Left colon (tissue), 2 donors: ENCODE data around the gene PKNOX2. TPM values are rescaled to one million over a fixed set of nuclear protein-coding genes. Genes with fewer than 3 reads are reported as not detected.

Experiments
- ATAC-seq: fragments of 200-7000 bp; cut with Tn5 transposase; one replicate; pipeline ENCODE4 v1.9.1; 2020; ENCODE audit warnings: mild to moderate bottlenecking, moderate library complexity
- DNase-seq, 2 donors: peaks; one replicate each; pipeline ENCODE4 v3.0.0-alpha.2; 2020
- intact Hi-C, 2 donors: fragments of 100-400 bp; cut with DNase I in 1 of 2; cut with micrococcal nuclease in 1 of 2; formaldehyde crosslinking; loops; one replicate each; pipeline versions ENCODE4 v1.11.2 to v1.14.0; 2022; cut with DNase I, micrococcal nuclease
- total RNA-seq, 2 donors: library from RNA; stranded (reverse); fragmentation: NEBNext Ultra II Directional; extraction: Animal tissue kit (Norgen Biotek cat#: 25700); gene quantifications; one replicate each; pipeline ENCODE4 v1.2.1, GENCODE V29; 2021
- donor health status: DM: no; HTN: no; CAD: no.
- donor health status: DM: yes; HTN: yes; CAD: no.

The PKNOX2 gene
- total RNA-seq, 2 donors from 2014 or later, result 0.49 to 1.5 TPM

DNA sequence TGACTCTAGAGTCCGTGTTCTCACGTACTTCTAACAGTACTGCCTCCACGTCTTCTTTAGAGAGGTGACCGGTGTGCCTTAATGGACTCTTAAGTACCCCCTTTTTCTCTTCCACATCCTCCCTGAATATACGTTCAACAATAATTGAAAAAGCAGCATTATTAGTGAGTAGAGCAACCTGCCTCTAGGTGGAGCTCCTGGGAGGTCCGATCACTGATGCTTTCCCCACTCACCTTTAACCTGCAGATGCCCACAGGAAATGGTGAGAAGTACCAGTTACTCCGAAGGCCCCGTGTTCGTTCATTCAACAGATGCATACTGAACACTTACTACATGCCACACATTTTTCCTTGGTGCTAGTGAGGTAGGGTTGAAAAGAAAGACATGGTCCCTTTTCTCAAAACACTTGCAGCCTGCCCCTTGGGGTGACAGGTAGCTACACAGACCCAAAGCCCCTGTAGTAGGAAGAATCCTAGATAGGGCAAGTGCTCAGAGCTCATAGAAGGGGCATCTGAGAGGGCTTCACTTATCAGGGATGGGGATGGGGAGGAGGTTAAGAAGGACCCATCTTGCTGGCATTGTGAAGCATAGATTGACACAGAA lies 258.8 kb downstream of the PKNOX2 start:
- ATAC-seq, result no peak
- intact Hi-C loops, result no loop called here
- no peak for DNase-seq

GRCh38 chr11:125425601-125426000 lies 261.1 kb downstream of the PKNOX2 start:
- DNase-seq (no peak), ATAC-seq (no peak)
- intact Hi-C loops, result no loop called here

DNA sequence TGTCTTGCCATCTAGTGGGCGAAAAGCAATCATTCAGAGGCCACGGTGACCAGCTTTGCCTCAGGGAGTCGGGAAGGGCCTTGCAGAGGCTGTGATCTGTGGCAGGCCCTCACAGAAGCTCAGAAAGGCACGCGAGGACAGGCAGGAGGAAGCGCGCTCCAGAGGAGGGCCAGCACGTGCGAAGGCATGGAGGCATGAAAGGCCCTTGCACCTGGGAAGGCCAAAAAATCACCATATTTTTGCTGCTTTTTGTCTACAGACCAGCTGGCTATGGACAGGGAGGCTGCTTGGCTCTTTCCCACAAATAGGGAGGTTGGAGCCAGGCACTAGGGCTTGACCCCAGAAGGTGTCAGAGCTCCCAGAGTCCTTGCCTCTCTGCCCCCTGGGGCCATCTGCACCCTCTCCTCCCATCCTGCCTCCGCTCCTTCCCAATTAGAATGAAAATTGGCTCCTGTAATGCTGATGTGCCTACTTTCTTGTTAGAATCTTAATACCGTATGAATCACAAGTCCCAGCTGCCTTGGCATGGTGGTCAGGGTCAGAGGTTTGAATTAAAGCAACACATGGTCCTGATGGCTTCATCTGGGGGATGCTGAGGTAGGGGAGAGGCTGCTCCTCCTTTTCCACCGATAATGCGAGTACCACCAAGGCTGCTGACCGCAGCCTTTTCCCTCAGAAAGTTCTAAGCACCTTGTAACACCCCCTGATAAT lies 262.4 kb downstream of the PKNOX2 start:
- DNase-seq (no peak), ATAC-seq (no peak)
- intact Hi-C loops, result no loop called here

DNA sequence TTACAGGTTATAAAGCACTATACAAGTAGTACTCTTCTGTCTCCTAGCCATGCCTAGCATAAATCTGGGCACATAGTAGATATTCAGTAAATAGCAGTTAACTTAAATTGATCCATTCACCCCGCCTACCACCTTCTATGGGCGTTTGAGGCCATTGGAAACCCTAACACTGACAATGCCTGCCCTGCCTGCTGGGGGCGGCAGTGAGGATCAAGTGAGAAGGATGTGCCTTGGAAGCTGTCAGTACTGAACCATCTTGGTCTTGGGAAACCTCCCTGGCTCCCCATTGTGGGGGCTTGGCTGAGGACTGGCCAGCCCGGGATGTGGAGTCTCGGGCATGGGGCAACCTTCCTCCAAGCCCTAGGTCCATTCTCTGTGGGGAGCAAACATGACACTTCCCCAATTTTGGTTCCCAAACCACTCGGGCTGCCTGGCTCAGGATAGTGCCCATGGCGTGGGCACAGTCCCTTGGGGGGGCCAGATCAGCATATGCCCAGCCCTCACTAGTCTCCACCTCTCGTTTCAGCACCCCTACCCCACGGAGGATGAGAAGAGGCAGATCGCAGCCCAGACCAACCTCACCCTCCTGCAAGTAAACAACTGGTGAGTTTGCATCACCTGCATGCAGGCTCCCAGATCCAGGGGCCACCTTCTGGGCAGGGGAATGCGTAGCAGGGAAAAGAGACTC lies 264.1 kb downstream of the PKNOX2 start:
- ATAC-seq, result no peak
- intact Hi-C loops, result no loop called here

DNA sequence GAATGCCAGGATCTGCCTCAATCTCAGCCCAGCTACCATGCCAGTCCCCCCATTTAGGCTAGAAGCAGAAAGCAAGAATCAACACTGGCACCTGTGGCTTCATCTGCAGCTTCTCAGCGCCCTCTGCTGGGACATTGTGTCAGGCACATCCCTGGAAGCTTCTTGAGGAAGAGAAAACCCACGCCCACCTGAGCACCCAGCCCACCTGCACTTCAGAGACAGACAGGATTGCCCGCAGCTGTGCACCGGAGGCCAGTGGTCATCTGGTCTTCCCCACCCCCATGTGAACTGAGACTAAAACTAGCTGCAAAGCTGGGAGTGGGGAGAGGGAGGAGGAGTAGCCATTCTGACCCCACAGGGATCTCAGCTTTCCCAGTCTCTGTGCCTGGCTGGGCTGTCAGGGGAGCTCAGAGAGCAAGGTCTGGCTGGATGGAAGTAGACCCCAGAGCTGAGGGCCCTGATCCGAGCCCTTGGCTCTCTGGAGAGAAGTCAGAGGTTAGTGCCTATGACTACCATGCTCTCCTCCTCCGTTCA lies 264.7 kb downstream of the PKNOX2 start:
- intact Hi-C loops, result no loop called here
- peak in 1 of 2 donors; percentile 41 for DNase-seq
- no peak for ATAC-seq

More for the DNA sequence above, 264.1 kb downstream of the PKNOX2 start:
- DNase-seq, result no peak

GRCh38 chr11:125429807-125430678 lies 265.5 kb downstream of the PKNOX2 start:
- ATAC-seq, result no peak
- intact Hi-C loops, result no loop called here
- DNase-seq, result no peak

- no peak for ATAC-seq
- DNase-seq, result no peak
- intact Hi-C loops, result no loop called here
These were observed 266.5 kb downstream of the PKNOX2 start for GRCh38 chr11:125431009-125431408.

DNA sequence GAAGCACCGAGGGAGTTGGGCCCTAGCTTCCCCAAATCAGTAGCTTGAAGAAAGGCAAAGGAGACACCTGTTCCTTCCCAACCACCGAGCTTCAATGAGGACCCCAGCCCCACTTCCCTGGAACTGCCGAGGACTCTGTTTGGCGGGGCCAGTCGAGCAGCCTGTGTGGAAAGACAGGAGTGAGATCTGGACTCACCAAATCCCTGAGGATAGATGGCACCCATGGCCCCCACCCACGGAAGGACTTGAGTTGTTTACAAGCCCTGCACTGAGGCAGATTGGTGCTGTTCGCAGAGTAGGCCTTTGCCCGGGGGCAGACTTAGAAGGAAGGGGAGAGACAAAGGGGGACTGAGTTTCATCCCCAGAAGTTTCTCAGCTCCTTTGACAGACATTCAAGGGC lies 266.9 kb downstream of the PKNOX2 start:
- no peak for DNase-seq
- ATAC-seq, result no peak
- intact Hi-C loops, result no loop called here

GRCh38 chr11:125433454-125434121 lies 269.0 kb downstream of the PKNOX2 start:
- ATAC-seq, result peak; percentile 55
- intact Hi-C loops, result no loop called here
- peak in 1 of 2 donors; percentile 26 for DNase-seq

DNA sequence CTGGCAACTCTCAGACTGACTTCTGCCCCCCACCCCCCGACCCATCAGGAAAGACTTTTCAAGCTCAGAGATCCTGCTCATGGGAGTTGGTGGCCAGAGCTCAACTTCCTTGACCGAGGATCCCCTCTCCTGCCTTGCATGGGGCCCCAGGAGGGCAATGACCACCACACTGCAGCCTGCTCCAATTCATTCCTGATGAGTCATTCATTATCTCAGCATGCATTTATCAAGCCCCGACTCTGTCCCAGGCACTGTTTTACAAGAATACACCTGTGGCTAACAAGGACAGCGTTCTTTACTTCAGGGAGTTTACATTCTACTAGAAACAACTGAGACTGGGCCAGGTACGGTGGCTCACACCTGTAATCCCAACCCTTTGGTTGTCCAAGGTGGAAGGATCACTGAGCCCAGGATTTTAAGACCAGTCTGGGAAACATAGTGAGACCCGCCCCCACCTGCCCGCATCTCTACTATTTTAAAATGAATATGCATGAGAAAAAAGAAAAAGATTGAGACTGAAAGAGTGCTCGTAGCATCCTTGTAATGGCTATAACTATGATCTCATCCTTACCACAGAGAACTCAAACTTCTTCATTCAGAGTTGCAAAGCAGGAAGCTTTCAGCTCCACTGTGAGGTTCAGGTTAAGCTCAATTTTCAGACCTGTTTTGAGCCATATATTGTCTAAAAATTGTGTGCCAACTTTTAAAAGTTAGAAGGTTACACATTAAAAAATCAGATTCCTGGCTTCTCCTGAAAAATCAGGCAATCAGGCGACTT lies 271.1 kb downstream of the PKNOX2 start:
- ATAC-seq (no peak), DNase-seq (no peak)
- intact Hi-C loops, result no loop called here

- ATAC-seq (no peak), DNase-seq (no peak)
- intact Hi-C loops, result no loop called here
These were observed 277.3 kb downstream of the PKNOX2 start for GRCh38 chr11:125441648-125442410.

DNA sequence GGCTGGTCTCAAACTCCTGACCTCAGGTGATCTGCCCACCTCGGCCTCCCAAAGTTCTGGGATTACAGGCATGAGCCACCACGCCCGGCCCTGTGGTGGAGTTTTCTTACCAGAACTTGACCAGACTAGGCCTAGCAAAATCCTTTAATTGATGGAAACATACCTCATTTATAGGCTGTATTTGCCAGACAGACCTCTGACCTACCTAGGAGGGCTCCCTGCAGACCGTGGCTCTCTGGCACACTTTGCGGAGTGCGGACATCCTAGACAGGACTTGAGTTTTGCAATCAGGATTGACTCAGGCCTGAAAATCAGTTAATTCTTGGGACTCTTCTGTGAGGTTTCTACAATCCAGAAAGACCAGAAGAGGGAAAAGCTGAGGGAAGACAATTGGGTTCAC lies 278.4 kb downstream of the PKNOX2 start:
- intact Hi-C loops, result no loop called here
- ATAC-seq (no peak), DNase-seq (no peak)

GRCh38 chr11:125443767-125444311 lies 279.3 kb downstream of the PKNOX2 start:
- intact Hi-C loops, result no loop called here
- ATAC-seq (no peak), DNase-seq (no peak)

- intact Hi-C loops, result no loop called here
- DNase-seq (no peak), ATAC-seq (no peak)
These were observed 281.2 kb downstream of the PKNOX2 start for GRCh38 chr11:125445731-125446130.

DNA sequence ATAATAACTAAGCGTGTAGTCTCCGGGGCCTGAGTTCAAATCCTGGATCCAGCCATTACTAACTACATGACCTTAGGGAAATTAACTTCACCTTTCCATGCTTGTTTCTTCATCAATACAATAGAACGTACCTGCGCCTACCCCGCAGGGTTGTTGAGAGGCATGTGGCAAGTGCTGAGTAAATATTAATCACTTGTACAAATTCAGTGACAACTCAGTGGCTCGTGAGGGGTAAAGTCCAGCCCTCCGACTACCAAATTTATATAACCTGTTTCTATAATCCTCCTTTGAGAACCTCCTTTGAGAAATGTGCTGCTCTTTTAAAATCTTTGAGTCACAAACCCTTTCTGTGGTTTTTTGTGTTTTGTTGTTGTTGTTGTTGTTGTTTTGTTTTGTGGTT lies 281.7 kb downstream of the PKNOX2 start:
- DNase-seq (no peak), ATAC-seq (no peak)
- intact Hi-C loops, result no loop called here

DNA sequence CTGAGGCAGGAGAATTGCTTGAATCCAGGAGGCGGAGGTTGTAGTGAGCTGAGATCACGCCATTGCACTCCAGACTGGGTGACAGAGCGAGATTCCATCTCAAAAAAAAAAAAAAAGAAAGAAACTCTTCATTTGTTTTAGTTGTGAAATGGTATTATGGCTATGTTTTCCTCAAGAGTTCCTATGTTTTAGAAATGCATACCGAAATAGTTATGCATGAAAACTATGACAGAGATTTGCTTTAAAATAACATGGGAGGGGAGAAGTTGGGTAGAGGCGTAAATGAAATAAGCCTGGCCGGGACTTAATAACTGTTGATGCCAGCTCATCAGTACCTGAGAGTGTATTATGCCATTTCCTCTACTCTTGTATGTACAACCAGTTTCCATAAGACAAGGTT lies 283.2 kb downstream of the PKNOX2 start:
- no peak for DNase-seq
- intact Hi-C loops, result no loop called here
- no peak for ATAC-seq

DNA sequence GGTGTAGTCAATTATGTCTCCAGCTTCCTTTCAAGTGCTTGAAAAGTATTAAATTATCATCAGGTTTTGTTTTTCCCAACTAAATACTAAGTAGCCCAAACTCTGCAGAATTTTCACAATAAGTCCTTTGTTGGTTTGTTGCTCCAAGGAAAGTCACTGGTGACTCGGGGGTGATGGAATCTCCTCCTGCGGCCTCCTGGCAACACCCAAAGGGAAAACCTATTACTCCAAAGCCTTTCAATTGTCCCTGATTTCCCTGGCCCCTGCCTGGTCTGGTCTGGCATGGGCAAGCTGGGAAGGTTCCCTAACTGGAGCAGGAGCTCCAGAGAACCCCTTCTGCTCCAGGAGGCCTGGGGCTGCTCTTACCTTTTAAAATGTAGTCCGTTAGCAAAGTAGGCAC lies 283.6 kb downstream of the PKNOX2 start:
- DNase-seq (no peak), ATAC-seq (no peak)
- intact Hi-C loops, result no loop called here
